Choroid plexus epithelial cell (primary cell): Measurements from ENCODE around the gene ZFPM1.

Source experiments
- DNase-seq: peaks from one replicate; pipeline ENCODE4 v3.0.0-alpha.2; 2010; ENCODE audit warnings: low read depth
- H3K4me3 ChIP-seq: 2 replicates; pipeline ENCODE4 v1.5.1; 2011; ENCODE audit warnings: low read depth, mild to moderate bottlenecking, control low read depth, low read length, moderate library complexity
- CTCF ChIP-seq: conservative IDR thresholded peaks from 2 replicates; pipeline ENCODE4 v1.5.1; 2011; ENCODE audit warnings: low read depth, mild to moderate bottlenecking, control low read depth, inconsistent platforms, low read length, moderate library complexity

ZFPM1 gene

GRCh38 chr16:88527186-88527936 lies 74.3 kb downstream of the ZFPM1 start:
- no peak overlapping the region for H3K4me3 ChIP-seq
- TF ChIP-seq CTCF, result peak; percentile 78

GRCh38 chr16:88527937-88528743 lies 75.1 kb downstream of the ZFPM1 start:
- no peak for DNase-seq
- TF ChIP-seq CTCF, result no peak
- no peak overlapping the region for H3K4me3 ChIP-seq

More at GRCh38 chr16:88527186-88527936, 74.3 kb downstream of the ZFPM1 start:
- peak; percentile 60 for DNase-seq

- H3K4me3 ChIP-seq, result no peak overlapping the region
- no peak for TF ChIP-seq CTCF
- no peak for DNase-seq
Measured at GRCh38 chr16:88528902-88529318, 75.8 kb downstream of the ZFPM1 start.

GRCh38 chr16:88529596-88529995 lies 76.5 kb downstream of the ZFPM1 start:
- no peak overlapping the region for H3K4me3 ChIP-seq
- TF ChIP-seq CTCF, result no peak
- DNase-seq, result no peak

GRCh38 chr16:88530051-88530857 lies 77.2 kb downstream of the ZFPM1 start:
- no peak overlapping the region for H3K4me3 ChIP-seq
- no peak for DNase-seq
- TF ChIP-seq CTCF, result no peak

GRCh38 chr16:88530858-88531203 lies 77.8 kb downstream of the ZFPM1 start:
- H3K4me3 ChIP-seq, result no peak overlapping the region
- DNase-seq, result no peak
- no peak for TF ChIP-seq CTCF
